Stimulated activated CD4-positive, alpha-beta T cell treated with anti-CD3 and anti-CD28 coated beads, Interleukin-1b, Interleukin-23, amount 100 ng/mL, for 48 hours (primary cell): ENCODE measurements around the gene EP400.

Source experiments
- DNase-seq: peaks from one replicate; pipeline ENCODE4 v3.0.0-alpha.2; 2020

The EP400 gene

DNA sequence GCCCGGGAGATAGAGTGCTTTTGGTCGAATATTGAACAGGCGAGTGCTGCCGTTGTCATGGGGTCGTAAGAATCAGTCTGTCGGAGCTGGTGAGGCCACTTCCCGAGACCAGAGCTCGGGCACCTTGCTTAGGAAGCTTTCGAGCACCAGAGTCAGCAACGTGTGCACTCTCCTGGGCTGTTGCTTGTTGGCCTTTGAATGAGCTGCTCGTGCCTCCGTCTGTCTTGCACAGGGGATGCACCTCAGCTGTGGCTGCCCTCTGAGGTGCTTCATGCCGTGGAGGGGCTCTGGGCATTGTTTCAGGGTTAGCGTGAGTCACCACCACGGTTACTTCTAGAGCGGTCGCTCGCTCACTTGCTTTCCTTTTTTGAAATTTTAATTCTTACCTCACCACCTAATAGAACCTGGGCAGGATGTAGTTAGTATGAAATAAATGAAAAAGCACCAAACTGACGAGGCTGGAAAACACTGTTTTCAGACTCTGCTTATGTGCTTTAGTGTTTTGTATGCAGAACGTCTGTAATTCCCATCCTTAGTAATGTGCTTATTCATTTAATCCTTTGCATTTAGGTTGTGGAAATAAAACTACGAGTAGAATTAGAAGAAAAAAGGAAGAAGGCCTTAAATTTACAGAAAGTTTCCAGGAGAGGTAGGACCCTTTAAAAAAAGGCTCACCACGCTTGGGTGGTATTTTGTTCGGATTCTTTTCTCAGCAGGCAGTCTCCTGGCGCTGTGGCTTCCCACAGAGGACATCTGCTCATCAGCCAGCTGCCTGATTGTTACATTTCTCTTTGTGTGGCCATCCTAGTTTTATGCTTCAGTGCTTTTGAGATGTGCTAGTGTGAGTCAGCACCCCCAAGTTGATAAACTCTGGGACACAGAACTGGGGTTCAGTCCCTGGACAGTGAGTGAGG, 40.6 kb downstream of the EP400 start:
- DNase-seq: no peak

DNA sequence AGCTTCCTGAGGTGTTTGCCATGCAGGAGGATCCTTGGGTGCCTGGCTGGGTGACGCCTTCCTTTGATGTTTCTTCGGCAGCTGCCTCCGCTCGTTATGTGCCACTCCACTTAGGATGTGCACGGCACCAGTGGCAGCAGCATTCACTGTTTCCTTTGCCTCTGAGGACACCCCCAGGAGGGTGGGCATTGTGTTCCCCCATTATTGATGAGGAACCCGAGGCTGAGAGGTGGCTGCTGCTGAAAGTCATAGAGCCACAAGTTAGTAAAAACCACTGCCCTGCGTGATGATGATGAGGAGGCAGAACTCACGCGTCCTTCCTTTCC, 41.2 kb downstream of the EP400 start:
- DNase-seq: no peak

DNA sequence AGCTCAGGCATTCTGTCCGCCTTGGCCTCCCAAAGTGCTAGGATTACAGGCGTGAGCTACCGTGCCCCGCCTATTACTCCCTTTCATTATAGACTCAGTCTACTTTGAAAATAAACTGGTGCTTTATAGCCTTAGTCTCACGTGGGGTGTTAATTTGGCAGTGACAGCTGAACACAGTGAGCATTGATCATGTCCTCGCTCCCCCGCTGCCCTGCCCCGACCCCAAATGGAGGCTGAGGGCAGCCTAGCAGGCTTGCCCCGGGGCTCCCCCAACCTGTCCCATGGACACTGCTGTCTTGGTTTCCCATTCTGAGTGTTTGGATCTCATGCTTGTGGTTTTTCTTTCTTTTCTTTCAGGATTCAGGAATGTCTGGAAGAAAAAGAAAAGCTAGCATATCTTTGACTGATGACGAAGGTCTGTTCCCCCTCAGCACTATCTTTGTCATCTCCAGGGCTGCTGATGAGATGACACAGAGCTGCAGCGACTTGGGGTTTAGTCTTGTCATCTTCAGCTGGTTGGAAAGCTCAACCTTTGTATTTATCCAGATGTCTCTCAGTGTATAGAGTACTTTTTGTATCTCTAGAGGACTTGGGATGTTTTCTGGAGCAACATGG, 42.2 kb downstream of the EP400 start:
- DNase-seq: no peak

DNA sequence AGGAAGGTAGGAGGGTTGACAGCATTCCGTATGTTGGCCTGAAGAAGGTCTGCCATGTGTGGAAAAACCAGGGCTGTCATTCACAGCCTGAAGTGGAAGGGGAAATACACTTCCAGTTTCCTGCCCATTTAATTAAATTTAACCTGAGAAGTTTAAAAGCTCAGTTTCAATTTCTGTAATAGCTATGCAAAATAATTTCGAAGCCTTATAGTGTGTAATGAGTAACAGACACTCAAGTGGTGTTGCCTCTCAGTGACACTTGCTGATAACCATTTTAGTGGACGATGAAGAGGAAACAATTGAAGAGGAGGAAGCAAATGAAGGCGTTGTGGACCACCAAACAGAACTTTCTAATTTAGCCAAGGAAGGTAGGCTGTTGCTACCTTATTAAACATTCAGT, 44.8 kb downstream of the EP400 start:
- DNase-seq: no peak

DNA sequence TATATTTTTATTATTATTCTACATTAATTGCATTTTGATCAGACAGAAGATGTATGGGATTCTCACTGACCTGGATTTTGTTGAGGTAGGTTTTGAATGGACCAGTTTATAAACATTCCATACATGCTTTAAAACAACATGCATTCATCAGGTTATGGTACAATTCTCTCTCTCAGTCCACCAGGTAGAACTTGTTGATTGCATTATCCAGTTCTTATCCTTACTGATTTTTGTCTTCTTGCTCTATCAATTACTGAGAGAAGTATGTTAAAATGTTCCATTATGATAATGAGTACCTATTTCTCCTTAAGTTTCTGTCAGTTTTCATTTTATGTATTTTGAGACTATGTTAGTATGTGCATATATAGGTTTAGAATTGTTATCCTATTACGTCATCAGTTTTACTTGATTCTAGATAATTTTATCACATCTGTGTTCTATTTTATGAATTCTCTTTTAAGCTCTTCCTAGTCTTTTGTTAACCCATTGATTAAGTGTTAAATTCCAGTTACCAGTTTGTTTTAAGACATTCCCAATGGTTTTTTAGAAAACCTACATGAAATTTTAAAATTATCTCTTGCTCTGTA, 50.6 kb downstream of the EP400 start:
- DNase-seq: no peak

DNA sequence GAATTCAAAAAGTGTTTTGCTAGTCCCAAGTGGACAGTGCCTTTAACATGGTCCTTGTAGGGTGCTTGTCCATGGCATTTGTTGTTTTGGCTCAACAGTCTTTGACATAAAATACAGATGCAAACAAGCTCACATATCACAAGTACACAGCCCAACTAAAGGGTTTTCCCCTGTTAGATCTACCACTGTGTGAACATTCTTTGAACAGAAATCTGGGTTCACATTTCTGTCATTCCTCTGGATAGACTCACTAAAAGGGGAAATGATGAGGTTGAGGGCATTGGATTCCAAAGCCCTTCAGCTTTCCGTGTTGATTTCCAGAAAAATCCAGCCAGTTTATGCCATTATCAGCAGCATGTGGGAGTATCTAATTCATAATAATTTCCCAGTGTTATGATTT, 54.1 kb downstream of the EP400 start:
- DNase-seq: no peak

DNA sequence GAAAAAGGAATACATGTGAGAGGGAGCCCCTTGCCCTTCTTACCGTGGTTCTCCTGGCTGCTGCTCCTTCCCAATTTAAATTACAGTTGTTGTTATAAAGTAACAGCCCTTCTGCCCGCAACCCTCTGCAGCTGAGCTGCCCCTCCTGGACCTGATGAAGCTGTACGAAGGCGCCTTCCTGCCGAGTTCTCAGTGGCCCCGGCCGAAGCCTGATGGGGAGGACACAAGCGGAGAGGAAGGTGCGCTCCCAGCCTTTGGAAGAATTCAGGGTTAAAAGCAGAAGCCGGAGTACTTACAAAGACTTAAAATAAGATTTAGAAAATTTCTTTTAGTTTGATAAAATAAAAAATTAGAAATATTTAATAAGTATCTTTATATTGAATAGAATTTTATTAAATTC, 55.2 kb downstream of the EP400 start:
- DNase-seq: no peak

DNA sequence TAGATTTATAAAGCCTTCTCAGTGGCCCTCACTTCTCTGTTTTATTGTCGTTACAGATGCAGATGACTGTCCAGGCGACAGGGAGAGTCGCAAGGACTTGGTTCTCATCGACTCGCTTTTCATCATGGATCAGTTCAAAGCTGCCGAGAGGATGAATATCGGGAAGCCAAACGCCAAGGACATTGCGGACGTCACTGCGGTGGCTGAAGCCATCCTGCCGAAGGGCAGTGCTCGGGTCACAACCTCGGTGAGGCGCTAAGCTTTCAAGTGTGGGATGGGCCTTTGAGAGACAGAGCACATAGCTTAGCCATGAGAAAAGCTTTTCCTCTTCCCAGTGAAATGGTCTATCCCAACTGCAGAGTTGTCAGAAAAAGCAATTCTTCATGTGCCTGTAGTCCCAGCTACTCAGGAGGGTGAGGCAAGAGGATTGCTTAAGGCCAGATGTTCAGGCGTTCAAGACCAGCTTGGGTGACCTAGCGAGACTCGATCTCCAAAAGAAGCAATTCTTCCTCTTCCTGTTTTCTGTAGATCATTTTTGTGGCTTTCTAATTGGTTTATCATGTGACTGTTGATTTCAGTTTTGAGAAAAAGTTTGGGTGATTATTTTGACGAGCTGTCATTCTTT, 56.4 kb downstream of the EP400 start:
- no peak for DNase-seq

DNA sequence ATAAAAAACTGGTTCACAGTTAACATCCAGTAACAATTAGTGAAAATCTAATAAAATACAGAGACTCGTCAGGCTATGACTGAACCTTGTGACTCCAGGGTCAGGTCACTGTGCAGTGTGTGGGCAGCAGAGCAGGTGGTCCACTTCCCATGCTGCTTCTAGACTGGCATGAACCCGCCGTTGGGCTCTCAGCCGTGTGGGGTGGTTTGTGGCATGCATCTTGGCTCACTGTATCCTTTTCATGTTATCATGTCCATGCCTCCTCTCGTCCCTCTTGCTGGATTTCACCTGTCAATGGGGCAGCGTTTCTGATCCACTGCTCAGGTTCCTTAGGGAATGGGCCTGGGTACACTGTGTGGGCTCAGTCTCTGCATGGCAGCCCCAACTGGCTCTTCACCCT, 57.3 kb downstream of the EP400 start:
- no peak for DNase-seq

DNA sequence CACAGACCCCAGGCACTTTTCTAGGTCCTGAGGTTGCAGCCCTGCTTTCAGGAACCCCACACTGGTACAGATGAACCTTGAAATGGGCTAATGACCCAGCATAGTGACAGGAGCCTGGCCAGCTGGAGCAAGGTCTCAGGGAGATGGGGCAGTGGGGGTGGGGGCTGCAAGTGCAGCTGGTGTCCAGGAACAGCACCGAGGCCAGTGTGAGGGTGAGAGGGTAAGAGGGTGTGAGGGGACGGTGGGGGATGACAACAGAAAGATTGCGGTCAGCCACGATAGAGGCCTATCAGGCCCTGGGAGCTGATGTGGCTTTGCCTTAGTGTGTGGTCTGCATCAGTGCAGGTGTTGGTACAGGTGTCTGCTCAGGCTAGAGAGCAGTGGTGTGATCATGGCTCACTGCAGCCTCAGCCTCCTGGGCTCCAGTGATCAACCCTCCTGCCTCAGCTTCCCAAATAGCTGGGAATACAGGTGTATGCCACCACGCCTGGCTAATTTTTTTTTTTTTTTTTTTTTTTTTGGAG, 59.7 kb downstream of the EP400 start:
- no peak for DNase-seq

DNA sequence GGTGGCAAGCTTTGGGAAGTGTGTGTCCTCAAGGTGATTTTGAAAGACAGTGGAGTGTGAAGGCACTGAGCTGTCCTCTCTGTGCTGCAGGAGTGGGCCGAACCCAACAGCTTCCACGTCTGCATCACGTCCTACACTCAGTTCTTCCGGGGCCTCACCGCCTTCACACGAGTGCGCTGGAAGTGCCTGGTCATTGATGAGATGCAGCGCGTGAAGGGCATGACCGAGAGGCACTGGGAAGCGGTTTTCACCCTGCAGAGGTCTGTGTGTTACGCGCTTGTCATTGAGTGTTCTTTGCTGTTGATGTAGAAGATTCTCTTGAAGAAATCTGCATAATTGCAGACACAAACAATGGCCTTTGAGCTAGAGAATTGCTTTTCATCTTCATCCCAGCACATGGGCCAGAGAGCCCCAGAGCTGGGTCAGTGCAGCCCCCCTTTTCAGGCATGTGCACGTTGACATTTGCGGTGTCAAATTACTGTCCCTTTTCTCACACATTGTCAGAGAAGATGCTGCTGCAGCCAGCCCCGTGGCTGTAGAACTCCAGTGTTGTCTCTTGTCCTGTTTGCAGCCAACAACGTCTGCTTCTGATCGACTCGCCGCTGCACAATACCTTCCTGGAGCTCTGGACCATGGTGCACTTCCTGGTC, 63.3 kb downstream of the EP400 start:
- no peak for DNase-seq

DNA sequence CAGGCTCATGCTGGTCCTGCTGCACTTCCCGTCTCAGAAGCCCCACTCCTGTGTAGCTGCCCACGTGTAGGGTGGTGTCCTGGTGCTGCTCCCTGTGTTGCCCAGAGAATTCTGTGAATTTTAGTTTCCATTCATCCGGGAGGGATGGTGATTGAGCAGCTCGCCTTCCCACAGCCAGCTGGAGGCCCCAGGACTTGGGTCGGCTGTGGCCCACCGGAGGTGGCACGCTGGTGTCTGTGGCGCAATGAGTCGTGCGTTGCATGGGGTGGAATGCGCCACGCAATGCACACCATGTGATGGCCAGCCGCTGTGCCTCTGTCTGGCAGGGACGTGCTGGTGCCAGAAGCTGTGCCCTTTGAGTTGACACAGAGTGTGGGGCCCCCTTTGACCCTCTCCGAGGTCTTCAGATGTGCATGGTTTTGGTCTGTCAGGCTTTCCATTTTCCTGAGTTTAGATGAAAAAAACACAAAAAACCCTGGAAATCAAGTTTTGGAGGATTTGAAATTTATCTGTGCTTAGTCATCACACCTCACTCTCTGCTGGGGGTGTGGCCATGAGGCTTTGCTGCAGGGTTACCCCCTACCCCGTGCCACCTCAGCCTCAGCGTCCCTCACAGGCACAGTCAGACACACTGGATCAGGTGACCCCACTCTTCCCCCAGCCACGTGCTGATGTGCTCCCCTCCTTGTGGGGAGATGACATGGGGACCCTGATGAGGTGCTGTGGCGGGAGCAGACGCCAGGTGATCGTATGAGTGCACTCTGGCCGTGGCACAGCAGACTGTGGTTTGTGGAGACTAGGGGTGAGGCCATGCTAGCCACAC, 64.6 kb downstream of the EP400 start:
- no peak for DNase-seq

DNA sequence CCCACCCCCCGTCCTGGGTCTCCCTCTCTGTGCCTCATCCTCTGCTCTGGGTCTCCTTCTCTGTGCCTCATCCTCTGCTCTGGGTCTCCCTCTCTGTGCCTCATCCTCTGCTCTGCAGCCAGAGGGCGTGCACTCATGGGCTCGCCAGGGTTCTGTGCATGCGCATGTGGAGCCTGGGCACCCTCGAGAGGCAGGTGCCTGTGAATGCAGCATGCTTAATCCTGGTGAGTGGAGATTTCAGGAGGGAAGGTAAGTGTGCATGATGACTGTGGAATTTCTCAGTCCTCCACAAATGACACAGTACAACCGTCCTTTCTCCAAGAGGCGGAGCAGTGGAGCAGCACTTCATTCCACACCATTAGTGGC, 65.2 kb downstream of the EP400 start:
- no peak for DNase-seq

DNA sequence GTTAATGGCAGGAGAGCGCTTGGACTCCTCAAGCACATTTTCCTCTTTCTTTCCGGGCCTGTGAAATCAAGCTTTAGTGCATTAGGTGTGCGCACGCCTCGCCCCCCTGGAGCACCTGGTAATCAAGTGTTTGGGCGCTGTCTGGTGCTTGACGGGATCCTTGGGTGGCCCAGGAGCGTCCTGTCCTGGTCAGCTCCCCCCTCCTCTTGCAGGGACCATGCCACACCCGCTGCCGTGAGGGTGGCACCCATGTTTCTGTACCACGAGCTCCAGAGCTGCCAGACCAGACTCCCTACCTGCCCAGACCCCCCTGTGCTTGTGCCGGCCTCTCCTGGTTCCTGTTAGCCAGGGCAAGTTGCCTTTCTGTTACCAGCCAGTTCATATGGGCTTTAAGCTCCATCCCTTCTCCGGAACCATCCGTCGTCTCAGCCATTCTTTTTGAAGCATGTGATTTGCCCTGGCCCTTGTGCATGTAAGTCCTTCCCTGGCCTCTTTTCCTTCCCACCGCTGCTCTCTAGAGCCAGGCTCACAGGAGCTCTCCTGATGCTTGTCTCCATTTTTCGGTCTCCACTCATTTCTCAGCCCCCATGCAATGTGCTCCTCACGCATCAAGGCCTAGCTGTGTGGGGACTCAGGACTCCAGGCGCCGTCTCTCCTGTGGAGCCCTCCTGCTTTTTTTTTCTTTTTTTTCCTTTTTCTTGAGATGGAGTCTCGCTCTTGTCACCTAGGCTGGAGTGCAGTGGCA, 66.1 kb downstream of the EP400 start:
- no peak for DNase-seq

DNA sequence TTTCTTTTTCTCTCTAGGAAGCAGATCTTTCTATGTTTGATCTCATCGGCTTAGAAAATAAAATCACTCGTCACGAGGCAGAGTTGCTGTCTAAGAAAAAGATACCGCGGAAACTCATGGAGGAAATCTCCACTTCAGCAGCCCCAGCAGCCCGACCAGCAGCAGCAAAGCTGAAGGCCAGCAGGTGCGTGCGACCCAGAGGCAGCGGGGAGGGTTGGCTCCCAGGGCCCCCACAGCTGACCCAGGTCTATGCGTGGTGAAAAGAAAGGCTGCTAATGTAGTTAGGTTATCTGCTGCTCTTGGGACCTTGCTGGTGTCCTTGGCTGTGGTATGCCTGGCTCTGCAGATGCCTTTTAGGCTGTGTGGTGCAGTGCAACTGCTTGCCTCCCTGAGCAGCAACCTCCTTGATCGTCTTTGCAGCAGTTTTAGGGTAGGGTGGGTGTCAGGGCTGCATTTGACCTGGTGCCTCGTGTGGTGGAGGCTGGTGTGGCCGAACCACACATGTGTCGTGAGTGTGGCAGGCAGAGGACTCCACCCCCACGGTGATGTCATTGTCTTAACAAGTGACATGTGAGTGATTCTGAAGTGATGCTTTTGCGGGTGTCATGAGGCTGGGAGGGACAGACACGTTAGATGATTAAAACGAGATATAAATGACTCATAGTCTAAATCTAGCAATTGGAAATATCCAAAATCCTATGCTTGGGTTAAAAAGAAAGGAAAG, 68.6 kb downstream of the EP400 start:
- peak; percentile 16 for DNase-seq

DNA sequence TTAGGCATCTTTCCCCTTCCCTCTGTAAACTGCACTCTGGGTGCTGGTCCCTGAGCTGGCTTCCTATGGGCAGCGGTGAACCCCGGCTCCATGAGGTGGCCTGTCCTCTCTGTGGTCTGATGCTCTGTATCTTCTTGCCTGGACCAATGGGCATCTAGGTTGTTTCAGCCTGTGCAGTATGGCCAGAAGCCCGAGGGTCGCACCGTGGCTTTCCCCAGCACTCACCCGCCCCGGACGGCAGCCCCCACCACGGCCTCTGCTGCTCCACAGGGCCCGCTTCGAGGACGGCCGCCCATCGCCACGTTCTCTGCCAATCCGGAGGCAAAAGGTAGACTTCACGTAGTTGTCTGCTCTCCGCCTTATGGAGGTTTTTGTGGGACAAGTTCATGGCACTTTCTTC, 70.1 kb downstream of the EP400 start:
- no peak for DNase-seq

DNA sequence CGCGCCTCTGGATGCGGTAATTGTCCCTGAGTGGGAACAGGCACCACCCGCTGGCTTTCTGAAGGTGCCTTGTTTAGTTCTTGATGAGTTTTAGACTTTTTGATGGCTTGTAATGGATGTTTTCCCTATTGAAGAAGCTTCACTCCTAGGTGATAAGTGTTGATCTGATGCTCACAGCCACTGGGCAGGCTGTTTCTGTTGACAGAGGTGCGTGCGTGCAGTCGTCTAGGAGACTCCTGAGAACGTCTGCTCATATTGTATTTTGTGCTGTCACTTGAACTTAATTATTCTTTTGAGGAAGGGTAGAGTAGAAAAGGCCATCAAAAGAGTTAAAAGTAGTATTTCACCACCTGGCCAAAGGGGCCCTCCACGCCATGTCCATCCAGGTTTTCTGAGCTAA, 70.5 kb downstream of the EP400 start:
- no peak for DNase-seq

DNA sequence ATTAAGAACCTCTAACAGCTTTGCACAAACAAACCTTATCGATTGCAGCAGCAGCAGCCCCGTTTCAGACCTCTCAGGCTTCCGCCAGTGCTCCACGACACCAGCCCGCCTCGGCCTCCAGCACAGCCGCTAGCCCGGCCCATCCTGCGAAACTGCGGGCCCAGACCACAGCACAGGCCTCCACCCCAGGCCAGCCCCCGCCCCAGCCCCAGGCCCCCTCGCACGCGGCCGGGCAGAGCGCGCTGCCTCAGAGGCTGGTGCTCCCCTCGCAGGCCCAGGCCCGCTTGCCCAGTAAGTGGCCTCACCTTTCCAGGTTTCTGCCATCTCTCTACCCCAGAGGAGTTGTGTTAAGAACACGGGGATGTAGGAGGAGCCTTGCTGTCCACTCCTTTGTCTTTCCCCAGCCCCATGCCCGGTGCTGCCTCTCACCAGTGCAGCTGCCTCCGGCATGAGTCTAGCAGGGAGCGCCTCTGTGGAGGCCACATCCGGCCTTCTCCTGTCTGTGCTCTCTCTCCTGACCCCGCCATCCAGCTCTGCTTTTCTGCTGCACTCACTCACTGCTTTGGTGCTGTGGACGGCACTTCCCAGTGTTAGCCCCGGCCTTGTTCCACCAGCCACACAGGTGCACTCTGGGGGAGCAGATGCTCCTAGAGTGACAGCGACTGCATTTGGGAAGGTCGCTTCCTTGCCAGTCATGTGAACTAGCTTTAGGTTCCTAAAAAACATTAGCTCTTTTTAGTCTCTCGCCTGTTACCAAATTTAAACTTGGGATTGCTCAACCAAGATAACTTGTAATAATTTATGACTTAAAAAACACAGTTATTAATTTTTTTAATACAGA, 71.5 kb downstream of the EP400 start:
- DNase-seq: no peak

DNA sequence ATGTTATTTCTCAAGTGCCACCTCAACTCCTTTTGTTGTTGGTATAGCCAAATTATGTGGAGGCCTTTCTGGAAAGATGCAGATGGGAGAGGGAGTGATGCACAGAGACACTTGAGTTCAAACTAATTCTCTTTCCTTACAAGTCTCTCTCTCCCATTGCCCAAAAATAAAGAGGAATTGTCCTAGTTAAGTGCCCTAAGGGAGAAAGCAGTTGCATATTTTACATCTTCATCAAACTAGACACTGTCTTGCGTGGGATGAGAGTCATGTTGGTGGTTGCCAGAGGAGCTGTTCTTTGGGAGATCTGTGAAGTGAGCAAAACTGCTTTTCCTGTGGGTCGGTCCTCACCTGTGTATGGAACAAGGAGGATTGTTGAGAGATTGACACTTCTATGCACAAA, 72.2 kb downstream of the EP400 start:
- DNase-seq: no peak

DNA sequence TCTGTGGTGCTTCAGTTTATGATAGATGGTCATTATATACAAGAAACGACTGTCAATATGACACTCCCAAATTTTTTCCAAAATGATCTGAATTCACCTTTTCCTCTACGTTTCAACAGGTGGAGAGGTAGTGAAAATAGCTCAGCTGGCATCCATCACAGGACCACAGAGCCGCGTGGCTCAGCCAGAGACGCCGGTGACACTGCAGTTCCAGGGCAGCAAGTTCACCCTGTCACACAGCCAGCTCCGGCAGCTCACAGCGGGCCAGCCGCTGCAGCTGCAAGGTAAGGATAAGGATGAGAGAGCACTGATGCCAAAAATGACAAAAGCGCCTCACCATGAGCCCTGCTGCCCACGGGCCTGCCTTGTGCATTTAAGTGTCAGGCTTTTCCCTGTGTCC, 73.9 kb downstream of the EP400 start:
- no peak for DNase-seq
